GM19468 (cell line): ENCODE data around the gene CACNA2D1.
"Not testable (repeated sequence)": the region's sequence is repeated elsewhere in the genome, so short reads cannot be mapped to it uniquely, and the experiment has no call there.

Experiments used
- ATAC-seq: cut with Tn5 transposase; IDR thresholded peaks from one replicate; pipeline ENCODE4 v1.9.1; 2021; ENCODE audit warnings: mild to moderate bottlenecking, moderate library complexity, moderate number of reproducible peaks; ENCODE audit not compliant: unreplicated experiment; ENCODE audit errors: extremely low read depth

CACNA2D1 gene

DNA sequence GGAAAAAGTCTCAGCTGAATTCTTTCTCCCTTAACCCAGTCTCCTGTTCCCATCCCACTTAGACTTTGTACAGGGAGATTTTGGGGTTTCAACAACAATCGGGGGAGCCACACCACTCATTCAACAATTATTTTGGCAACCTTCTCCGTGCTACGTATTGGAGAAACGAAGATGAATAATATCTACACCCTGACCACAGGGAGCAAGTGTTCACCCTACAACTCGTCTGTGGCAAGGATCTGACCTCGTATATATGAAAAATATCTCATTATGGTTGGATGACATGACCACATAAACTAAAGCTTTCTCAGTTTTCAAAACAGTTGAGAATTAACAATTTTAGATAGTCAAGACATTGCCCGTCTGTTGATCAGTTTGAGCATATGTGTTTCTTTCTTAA is 302.1 kb downstream of the CACNA2D1 start:
- ATAC-seq = no peak

GRCh38 chr7:82140608-82141007 is 303.0 kb downstream of the CACNA2D1 start:
- ATAC-seq = not testable (repeated sequence)

GRCh38 chr7:82131215-82131614 is 312.4 kb downstream of the CACNA2D1 start:
- ATAC-seq = no peak

GRCh38 chr7:82129091-82129490 is 314.5 kb downstream of the CACNA2D1 start:
- ATAC-seq = no peak

DNA sequence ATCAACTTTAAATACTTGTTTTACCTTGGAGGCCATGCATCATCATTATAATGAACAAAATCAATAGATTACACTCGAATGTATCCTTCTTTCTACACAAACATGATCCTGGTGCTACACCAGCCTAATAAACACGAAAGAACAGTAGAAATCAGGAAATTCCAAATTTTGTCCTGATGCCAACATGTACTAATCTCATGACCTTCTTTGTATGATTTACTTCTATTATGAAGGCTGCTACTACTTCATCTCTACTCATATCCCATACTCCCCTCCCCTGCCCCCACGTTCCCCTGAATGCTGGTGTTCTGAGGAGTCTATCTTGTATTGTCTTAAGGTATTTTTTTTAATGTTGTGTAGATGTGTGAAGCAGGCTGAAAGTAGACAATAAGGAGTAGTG is 315.0 kb downstream of the CACNA2D1 start:
- ATAC-seq = no peak

DNA sequence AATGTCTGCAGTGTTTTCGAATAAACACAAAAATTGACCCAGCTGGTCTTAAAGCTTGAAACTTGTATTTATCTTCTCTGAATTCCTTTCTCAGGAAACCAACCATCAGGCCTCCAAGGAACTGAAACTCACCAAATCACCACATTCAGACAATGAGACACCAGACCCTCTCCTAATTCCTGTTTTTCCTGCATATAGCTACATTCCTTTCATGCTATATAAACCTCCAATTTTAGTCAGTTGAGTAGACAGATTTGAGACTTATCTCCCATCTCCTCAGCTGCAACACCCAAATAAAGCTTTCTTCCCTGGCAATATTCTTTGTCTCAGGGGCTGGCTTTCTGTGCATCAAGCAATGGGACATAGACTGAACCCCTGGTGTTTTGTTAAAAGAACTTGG is 317.0 kb downstream of the CACNA2D1 start:
- no peak for ATAC-seq

- no peak for ATAC-seq
Observed at GRCh38 chr7:82124445-82124844, 319.1 kb downstream of the CACNA2D1 start.

GRCh38 chr7:82122275-82122674 is 321.3 kb downstream of the CACNA2D1 start:
- ATAC-seq = no peak

- ATAC-seq = no peak
Observed at GRCh38 chr7:82114237-82114636, 329.3 kb downstream of the CACNA2D1 start.

DNA sequence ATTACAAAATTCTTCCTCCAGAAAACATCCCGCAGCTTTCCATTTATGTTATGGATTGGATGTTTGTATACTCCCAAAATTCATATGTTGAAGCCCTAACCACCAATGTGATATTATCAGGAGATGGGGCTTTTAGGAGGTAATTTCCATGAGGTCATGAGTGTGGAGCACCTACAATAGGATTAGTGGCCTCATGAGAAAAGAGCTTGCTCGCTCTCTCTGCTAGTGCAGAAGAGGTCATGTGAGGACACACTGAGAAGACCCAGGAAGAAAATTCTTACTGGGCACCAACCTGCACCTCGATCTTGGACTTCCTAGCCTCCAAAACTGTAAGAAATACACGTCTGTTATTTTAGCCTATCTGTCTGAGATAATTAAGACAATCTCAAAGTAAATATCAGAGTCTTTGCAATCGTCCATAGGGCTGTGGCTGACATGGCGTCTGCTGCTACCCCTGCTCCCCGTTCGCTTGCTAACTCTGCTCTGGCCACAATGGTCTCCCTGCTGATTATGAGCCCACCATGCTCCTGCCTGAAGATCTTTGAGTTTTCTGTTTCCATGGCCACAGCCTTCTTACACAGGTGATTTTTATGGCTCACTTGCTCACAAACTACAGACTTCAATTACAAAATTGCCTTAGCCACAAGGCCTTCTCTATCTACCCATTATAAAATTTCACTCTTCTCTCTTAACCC is 333.3 kb downstream of the CACNA2D1 start:
- no peak for ATAC-seq

- no peak for ATAC-seq
Observed at GRCh38 chr7:82109288-82109687, 334.3 kb downstream of the CACNA2D1 start.

DNA sequence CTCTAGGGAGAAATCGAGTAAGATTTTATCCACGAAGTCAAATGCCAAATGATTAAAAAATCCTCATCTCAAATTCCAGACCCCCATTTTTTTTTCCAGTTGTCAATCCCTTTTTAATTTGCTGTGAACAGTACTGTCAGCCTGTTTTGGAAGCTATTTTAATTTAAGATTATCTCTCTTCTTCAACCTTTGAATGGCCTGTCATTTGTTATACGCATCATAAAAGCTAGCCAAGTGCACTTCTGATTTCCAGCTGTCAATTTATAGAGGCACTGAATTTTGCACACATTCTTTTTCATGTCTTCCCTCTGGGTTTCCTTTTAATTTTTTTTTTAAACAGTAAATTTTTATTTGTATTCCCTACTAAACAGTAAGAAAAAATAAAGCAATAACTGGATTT is 337.4 kb downstream of the CACNA2D1 start:
- no peak for ATAC-seq

DNA sequence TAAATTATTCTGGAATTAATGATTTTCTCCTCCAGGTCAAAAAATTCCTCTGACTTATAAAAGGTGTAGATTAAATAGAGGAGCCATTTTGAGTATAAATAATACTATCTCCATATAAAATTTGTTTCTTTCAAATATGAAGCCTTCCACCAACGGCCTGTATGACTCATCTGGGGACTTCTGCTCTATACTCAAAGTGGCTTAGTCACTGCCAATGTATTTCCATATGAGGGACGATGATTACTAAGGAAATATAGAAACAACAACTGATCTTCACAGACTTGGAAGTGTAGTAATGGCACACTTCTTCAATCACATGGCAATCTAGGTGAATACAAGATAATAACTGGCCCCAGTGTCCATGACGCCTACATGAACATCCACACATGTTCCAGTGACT is 338.1 kb downstream of the CACNA2D1 start:
- no peak for ATAC-seq

DNA sequence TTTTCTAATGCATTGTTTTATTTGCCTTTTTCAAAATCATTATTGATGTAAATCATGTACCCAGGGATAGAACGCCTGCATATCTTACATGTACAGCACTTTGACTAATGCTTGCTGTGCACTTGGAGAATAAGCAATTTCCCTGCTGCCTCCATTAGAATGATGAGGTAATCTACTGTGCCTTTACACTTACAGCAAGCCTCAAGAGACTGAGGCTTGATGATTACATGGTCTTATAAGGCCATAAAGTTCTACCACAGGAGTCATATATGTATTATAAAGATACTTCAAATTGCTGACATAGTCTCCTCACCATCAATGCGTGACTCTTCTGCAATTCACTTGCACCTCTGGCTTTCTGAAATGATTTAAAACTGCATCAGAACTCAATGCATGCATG is 345.2 kb downstream of the CACNA2D1 start:
- no peak for ATAC-seq

- ATAC-seq = no peak
Observed at GRCh38 chr7:82091126-82091684, 352.4 kb downstream of the CACNA2D1 start.

DNA sequence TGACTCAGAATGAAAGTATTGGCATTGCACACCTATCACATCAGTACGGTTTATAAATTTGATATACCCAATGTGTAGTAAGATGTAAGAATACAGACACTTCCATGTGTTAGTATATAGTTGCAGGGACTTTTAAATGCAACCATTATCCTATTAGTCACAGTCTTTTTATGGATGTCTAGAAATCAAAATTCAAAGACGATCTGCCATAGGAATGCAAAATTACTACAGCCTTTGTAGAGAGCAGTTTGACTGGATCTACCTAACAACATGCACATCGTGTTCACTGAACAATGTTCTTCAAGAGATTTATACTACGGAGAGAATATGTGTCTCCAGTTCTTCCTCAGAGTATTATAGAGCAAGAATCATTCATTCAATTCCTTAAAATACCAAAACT is 356.5 kb downstream of the CACNA2D1 start:
- no peak for ATAC-seq

DNA sequence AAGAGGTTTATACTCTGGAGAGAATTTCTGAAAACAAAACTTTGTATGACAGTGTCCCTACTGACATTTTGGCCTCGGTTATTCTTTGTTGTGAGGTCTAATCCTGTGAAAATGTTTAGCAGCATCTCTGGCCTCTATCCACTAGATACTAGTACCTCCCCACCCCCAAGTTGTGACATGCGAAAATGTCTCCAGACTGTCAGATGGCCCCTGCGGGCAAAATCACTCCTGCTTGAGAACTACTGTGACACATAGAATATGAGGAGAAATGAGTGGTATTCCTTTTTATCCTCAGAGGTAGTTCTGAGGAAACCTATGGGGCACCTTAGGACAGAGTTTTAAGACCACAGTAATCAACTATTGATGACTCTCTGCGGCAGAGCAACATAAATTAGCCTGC is 358.5 kb downstream of the CACNA2D1 start:
- no peak for ATAC-seq

GRCh38 chr7:82081644-82082224 is 361.8 kb downstream of the CACNA2D1 start:
- ATAC-seq = no peak

- ATAC-seq = no peak
Observed at GRCh38 chr7:82080254-82080927, 363.2 kb downstream of the CACNA2D1 start.

GRCh38 chr7:82079527-82079926 is 364.1 kb downstream of the CACNA2D1 start:
- no peak for ATAC-seq

DNA sequence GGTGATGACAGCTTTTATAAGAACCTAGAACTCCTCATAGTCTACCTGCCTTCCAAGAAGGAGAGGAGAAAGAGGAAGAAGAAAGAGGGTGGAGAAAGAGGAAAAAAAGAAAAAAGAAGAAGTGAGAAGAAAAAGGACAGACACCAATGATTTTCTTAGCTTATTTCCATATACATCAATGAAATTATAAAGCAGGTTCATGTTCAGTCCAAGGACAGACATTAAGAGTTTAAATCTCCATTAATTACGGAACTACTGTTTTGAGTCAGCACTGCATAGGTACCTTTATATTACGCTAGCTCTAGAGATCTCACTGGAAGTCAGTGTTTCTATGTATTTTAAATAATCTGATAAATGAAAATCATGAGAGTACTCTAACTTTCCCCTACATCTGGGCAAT is 364.8 kb downstream of the CACNA2D1 start:
- no peak for ATAC-seq
